Right lobe of liver (tissue), 4 donors: ENCODE measurements around the gene TUT4.

ENCODE experiments used
- CTCF ChIP-seq, 4 donors: fragments of 200-600 bp in 3 of 4; fragments of 450-650 bp in 1 of 4; IDR thresholded peaks; one replicate each; pipeline versions ENCODE4 v1.5.1 to v1.8.0; 2016 to 2022; ENCODE audit warnings: antibody characterized with exemption in 4 of 4, mild to moderate bottlenecking in 2 of 4
- POLR2A ChIP-seq: fragments of 450-650 bp; IDR thresholded peaks from one replicate; pipeline ENCODE4 v1.6.1; 2017; ENCODE audit warnings: antibody characterized with exemption, mild to moderate bottlenecking
- donor health status: DM: no; HTN: no; CAD: no.
- donor health status: DM: no; HTN: no; CAD: no.
- donor health status: DM: no; HTN: yes; CAD: no.

DNA sequence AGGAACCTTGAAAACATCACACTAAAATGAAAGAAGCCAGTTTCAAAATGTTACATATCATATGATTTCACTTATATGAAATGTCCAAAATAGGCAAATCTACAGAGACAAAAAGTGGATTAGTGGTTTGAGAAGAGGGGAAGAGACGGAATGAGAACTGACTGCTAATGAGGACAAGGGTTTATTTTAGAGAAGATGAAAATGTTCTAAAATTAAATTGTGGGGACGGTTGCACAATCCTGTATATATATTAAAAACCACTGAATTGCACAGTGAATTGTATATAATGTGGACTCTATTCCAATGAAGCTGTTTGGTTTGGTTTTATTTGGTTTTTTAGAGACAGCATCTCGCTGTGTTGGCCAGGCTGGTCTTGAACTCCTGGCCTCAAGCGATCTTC lies 112.9 kb downstream of the TUT4 start:
- TF ChIP-seq POLR2A (no peak), CTCF (IDR thresholded peaks at IDR 0.05) (no peak)
